ENCODE data around the gene NPIPA5.
"Not testable (repeated sequence)": the region's sequence is repeated elsewhere in the genome, so short reads cannot be mapped to it uniquely, and the experiment has no call there.

GRCh38 chr16:15338986-15339385 is 39.1 kb downstream of the NPIPA5 start:
- TF ChIP-seq, protein P1, sequence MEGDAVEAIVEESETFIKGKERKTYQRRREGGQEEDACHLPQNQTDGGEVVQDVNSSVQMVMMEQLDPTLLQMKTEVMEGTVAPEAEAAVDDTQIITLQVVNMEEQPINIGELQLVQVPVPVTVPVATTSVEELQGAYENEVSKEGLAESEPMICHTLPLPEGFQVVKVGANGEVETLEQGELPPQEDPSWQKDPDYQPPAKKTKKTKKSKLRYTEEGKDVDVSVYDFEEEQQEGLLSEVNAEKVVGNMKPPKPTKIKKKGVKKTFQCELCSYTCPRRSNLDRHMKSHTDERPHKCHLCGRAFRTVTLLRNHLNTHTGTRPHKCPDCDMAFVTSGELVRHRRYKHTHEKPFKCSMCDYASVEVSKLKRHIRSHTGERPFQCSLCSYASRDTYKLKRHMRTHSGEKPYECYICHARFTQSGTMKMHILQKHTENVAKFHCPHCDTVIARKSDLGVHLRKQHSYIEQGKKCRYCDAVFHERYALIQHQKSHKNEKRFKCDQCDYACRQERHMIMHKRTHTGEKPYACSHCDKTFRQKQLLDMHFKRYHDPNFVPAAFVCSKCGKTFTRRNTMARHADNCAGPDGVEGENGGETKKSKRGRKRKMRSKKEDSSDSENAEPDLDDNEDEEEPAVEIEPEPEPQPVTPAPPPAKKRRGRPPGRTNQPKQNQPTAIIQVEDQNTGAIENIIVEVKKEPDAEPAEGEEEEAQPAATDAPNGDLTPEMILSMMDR (IDR thresholded peaks at IDR 0.05): not testable (repeated sequence)
- not testable (repeated sequence) for TF ChIP-seq POLR2A (IDR thresholded peaks at IDR 0.05)
